HUES64 (cell line): ENCODE results near the gene THRA.

Experiments used
- H3K27ac ChIP-seq: 2 replicates; pipeline ENCODE4 v1.7.0; 2013; ENCODE audit warnings: low read depth, low read length, inconsistent platforms
- H3K27me3 ChIP-seq: 2 replicates; pipeline ENCODE4 v1.6.1; 2013; ENCODE audit warnings: mild to moderate bottlenecking, low read length; ENCODE audit not compliant: insufficient read depth
- H3K36me3 ChIP-seq: 2 replicates; pipeline ENCODE4 v1.6.1; 2013; ENCODE audit warnings: mild to moderate bottlenecking, low read length; ENCODE audit not compliant: insufficient read depth
- H3K4me1 ChIP-seq: 2 replicates; pipeline ENCODE4 v1.6.1; 2013; ENCODE audit warnings: mild to moderate bottlenecking, low read length, moderate library complexity; ENCODE audit not compliant: insufficient read depth
- H3K4me3 ChIP-seq: 2 replicates; pipeline ENCODE4 v1.5.1; 2013; ENCODE audit warnings: mild to moderate bottlenecking, low read length, moderate library complexity
- H3K9ac ChIP-seq: 2 replicates; pipeline ENCODE4 v1.6.1; 2013; ENCODE audit warnings: mild to moderate bottlenecking, low read depth, low read length
- H3K9me3 ChIP-seq: 2 replicates; pipeline ENCODE4 v1.6.1; 2013; ENCODE audit warnings: low read depth, low read length; ENCODE audit not compliant: insufficient read depth
- WGBS: fragments of 150-250, 120-280 bp; methylation state at CpG from one replicate; pipeline ENCODE4 v1.1.7; 2013; ENCODE audit warnings: missing lambda C conversion rate; 5-methylcytosine and 5-hydroxymethylcytosine counted together

THRA gene

DNA sequence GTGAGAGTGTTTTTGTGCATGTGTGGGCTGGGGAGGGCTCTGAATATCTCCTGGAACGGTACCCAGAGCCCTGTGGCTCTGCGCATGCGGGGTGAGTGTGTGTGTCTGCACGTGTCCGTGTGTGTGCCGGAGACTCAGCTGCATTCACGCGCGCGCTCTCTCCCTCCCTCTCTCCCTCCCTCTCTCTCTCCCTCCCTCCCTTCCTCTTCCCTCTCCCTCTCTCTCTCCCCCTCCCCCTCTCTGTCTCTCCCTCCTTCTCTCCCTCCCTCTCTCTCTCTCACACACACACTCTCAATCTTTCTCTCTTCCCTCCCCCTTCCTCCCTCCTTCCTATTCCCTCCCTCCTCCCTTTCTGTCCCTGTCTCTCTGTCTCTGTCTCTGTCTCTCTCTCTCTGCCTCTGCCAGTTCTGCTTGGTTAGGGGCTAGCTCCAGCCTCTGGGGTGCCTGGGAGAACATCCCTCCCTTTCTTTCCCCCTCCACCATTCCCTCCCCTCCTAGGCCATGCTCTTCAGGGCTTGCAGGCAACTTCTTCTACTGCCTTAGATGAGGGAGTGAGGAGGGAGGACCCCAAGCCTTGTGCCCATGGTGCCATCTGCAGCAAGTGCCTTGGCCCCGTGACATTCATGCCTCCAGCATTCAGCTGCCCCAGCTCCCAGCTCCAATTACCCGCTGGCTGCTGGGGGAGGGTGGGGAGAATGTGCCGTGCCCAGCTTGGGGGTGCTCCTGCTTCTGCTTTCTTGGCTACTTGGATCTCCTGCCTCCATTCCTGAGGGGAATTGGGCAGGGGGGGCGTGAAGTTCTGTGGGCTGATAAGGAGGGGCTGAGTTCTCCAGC lies 6.4 kb downstream of the THRA start:
- peaks cover 6% of the 10 kb centered on the region for H3K27me3 ChIP-seq
- no peak overlapping the region for H3K27ac ChIP-seq
- H3K9me3 ChIP-seq = no peaks in the 10 kb centered on the region
- peaks cover 52% of the 10 kb centered on the region for H3K4me1 ChIP-seq
- 25% methylated on average over 14 of the region's 14 CpGs for WGBS
- H3K4me3 ChIP-seq = peak overlapping the region; percentile 44
- H3K36me3 ChIP-seq = no peaks in the 10 kb centered on the region
- no peak overlapping the region for H3K9ac ChIP-seq

GRCh38 chr17:40069751-40070708 lies 7.3 kb downstream of the THRA start:
- Histone ChIP-seq H3K9me3 (no peaks in the 10 kb centered on the region), H3K27ac (no peak overlapping the region), H3K4me1 (peaks cover 43% of the 10 kb centered on the region), H3K27me3 (no peaks in the 10 kb centered on the region), H3K36me3 (no peaks in the 10 kb centered on the region), H3K4me3 (no peak overlapping the region), H3K9ac (no peak overlapping the region)
- WGBS = 60% methylated on average over 11 of the region's 14 CpGs

GRCh38 chr17:40070709-40071312 lies 8.0 kb downstream of the THRA start:
- no peaks in the 10 kb centered on the region for H3K27me3 ChIP-seq
- 52% methylated on average over 8 of the region's 8 CpGs for WGBS
- no peaks in the 10 kb centered on the region for H3K9me3 ChIP-seq
- H3K36me3 ChIP-seq = no peaks in the 10 kb centered on the region
- H3K9ac ChIP-seq = no peak overlapping the region
- no peak overlapping the region for H3K4me3 ChIP-seq
- H3K27ac ChIP-seq = no peak overlapping the region
- peaks cover 40% of the 10 kb centered on the region for H3K4me1 ChIP-seq

DNA sequence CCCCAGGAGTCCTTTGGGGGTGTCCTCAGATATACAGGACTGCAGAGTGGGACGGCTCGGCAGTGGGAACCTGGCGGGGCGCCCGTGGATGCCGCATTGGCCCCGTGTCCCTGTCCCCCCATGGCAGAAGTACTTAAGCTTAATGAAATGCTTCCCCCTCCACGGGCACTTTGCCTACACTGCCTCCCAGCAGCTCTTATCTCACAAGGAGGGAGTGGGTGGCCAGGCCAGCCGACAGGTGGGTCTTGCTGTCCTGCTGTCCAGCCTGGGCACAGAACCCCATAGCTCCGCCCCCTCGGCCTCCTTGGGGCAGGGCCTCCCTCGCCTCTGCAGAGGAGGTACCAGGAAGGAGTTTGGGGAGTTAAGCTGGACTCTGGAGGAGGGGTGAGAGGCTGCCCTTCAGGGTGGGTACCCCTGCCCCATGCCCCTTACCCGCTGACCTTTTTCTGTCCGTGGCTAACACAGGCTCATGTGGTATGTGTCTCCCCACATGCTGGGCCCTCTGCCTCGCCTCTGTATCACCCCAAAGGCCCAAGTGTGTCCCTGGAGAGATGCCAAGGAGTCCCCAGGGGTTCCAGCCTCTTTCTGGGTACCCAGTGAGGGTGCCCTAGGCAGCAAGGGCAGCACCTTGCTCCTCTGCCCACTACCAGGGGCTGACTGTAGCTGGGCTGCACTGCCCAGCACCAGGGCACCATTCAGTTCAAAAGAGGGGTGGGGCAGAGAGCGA lies 8.7 kb downstream of the THRA start:
- Histone ChIP-seq H3K36me3 (no peaks in the 10 kb centered on the region), H3K4me3 (no peak overlapping the region), H3K27ac (no peak overlapping the region), H3K27me3 (no peaks in the 10 kb centered on the region), H3K4me1 (peaks cover 38% of the 10 kb centered on the region), H3K9me3 (no peaks in the 10 kb centered on the region), H3K9ac (no peak overlapping the region)
- WGBS = 81% methylated on average over 16 of the region's 16 CpGs

GRCh38 chr17:40072040-40072734 lies 9.4 kb downstream of the THRA start:
- no peak overlapping the region for H3K9ac ChIP-seq
- H3K9me3 ChIP-seq = no peaks in the 10 kb centered on the region
- H3K4me1 ChIP-seq = peaks cover 38% of the 10 kb centered on the region
- no peaks in the 10 kb centered on the region for H3K27me3 ChIP-seq
- H3K36me3 ChIP-seq = no peaks in the 10 kb centered on the region
- H3K4me3 ChIP-seq = no peak overlapping the region
- no peak overlapping the region for H3K27ac ChIP-seq
- 80% methylated on average over 19 of the region's 19 CpGs for WGBS

DNA sequence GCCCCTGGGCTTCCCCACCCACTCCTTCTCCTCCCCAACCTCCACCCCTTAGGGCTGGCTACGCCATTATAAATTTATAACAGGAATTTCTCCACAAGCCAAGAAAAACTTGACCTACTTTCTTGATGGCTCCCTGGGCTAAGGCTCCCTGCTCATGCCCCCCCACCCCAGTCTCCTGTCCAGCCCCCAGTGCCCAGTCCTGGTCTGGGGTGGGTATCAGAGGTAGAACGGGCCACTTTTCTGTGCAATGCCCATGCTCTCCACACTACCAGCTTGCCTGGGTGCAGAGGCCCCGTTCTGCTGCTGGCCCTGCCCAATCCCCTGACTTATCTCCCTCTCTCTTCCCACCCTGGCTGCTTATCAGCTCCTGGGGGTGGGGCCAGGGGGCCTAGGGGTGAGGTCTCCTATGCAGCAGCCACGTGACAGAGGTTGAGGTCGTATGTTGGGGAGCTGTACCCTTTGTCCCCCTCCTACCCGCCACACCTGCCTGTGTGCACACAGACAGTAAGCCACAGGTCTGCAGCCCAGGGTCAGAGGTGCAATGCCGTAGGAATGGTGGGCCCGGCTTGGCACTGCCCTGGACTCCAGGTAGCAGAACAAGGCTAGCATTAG lies 10.1 kb downstream of the THRA start:
- H3K4me3 ChIP-seq = no peak overlapping the region
- H3K4me1 ChIP-seq = peaks cover 38% of the 10 kb centered on the region
- WGBS = 84% methylated on average over 8 of the region's 8 CpGs
- H3K9me3 ChIP-seq = no peaks in the 10 kb centered on the region
- no peaks in the 10 kb centered on the region for H3K27me3 ChIP-seq
- H3K36me3 ChIP-seq = no peaks in the 10 kb centered on the region
- H3K27ac ChIP-seq = no peak overlapping the region
- no peak overlapping the region for H3K9ac ChIP-seq

DNA sequence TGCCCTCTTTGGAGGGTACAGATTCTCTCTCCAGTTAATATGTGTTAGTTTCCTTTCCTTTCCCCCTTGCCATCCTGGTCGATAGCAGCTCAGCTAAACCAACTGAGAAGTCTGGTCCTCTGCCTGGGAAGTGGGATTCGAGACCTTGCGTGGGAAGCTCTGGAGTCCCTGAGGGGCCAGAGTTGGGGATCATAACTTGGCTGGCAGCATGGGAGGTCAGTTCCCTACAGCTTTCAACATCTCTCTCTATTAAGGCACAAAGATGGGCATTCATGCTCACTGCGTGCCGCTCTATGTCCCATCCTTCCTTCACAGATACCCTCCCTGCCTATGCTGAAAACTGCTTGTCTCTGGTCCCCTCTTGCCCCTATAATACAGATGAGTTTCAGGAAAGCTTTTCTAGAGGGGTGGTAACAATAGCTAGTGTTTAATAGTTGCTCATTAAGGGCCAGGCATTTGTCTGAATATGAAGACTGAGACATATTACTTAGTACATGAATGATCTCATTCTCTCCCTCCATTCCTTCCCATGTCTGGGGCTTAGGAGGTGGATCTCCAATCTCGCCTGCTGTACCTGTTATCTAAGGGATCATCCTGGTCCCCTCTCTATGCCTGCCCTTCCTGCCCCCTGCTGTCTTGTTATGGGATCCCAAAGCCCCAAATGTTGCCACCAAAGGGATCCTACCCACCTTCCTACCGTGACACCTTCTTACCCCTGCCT lies 10.8 kb downstream of the THRA start:
- Histone ChIP-seq H3K9ac (no peak overlapping the region), H3K9me3 (no peaks in the 10 kb centered on the region), H3K27ac (no peak overlapping the region), H3K4me3 (no peak overlapping the region), H3K27me3 (no peaks in the 10 kb centered on the region), H3K36me3 (no peaks in the 10 kb centered on the region), H3K4me1 (peaks cover 34% of the 10 kb centered on the region)
- 94% methylated on average over 7 of the region's 7 CpGs for WGBS

- H3K9me3 ChIP-seq = no peaks in the 10 kb centered on the region
- no peak overlapping the region for H3K9ac ChIP-seq
- no peaks in the 10 kb centered on the region for H3K27me3 ChIP-seq
- H3K4me1 ChIP-seq = peaks cover 31% of the 10 kb centered on the region
- WGBS = 91% methylated on average over 8 of the region's 8 CpGs
- no peak overlapping the region for H3K27ac ChIP-seq
- H3K4me3 ChIP-seq = no peak overlapping the region
- no peaks in the 10 kb centered on the region for H3K36me3 ChIP-seq
Measured at GRCh38 chr17:40074175-40074512, 11.4 kb downstream of the THRA start.

DNA sequence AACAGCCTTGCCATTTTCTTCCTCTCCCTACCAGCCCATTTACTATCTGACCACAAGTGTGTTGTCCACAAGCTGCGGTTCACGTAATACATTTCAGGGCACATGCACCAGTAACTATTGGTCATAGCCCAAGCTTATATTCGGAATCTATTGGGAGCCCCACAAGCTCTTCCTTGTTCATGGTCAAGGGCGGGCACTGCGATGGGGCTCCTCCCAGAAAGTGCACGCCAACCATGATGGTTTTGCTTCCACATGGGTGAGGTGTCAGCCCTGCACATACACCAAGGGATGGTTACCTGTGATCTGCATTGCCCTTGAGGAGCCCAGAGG lies 12.1 kb downstream of the THRA start:
- H3K9me3 ChIP-seq = no peaks in the 10 kb centered on the region
- no peak overlapping the region for H3K4me3 ChIP-seq
- WGBS = 93% methylated on average over 6 of the region's 6 CpGs
- H3K4me1 ChIP-seq = peaks cover 25% of the 10 kb centered on the region
- no peak overlapping the region for H3K9ac ChIP-seq
- H3K36me3 ChIP-seq = no peaks in the 10 kb centered on the region
- H3K27ac ChIP-seq = peak overlapping the region; percentile 53
- H3K27me3 ChIP-seq = no peaks in the 10 kb centered on the region
